ENCODE measurements around the gene NINJ2.
"Not testable (repeated sequence)": the region's sequence is repeated elsewhere in the genome, so short reads cannot be mapped to it uniquely, and the experiment has no call there.

The NINJ2 gene

GRCh38 chr12:578748-579419 lies 84.4 kb downstream of the NINJ2 start:
- no peak overlapping the region for H4K5ac ChIP-seq (ENCODE audit: low read length)
- no peak overlapping the region for H3K9ac ChIP-seq (ENCODE audit: low read length)
- no peak overlapping the region for H2BK120ac ChIP-seq (ENCODE audit: low read depth, low read length)
- no peaks in the 10 kb centered on the region for H3K36me3 ChIP-seq (ENCODE audit: control insufficient read depth, insufficient read depth, low read length)
- H3K56ac ChIP-seq (ENCODE audit: low read length), result no peak overlapping the region
- H3K4me2 ChIP-seq (ENCODE audit: low read length), result no peak overlapping the region
- WGBS (ENCODE audit: extremely low coverage, insufficient coverage, low lambda C conversion rate), result no CpG with 5 or more reads among the region's 7 CpGs
- no peaks in the 10 kb centered on the region for H3K27me3 ChIP-seq (ENCODE audit: insufficient read depth, low read length, poor library complexity)
- H2BK15ac ChIP-seq (replicated peaks; ENCODE audit: low read depth), result no peak overlapping the region
- H3K79me1 ChIP-seq (ENCODE audit: low read length), result no peaks in the 10 kb centered on the region
- DNase-seq, result peak; percentile 45
- no peak overlapping the region for H3K18ac ChIP-seq (ENCODE audit: low read length)
- no peak overlapping the region for H2BK5ac ChIP-seq (ENCODE audit: low read length)
- H3K23ac ChIP-seq (ENCODE audit: low read length), result no peak overlapping the region
- no peak overlapping the region for H2AK5ac ChIP-seq (ENCODE audit: low read length)
- H3K4ac ChIP-seq (ENCODE audit: low read depth, low read length), result no peak overlapping the region
- H3K27ac ChIP-seq (ENCODE audit: low read depth, low read length), result no peak overlapping the region
- H3K4me1 ChIP-seq (ENCODE audit: control insufficient read depth, low read depth, low read length), result peaks cover 3% of the 10 kb centered on the region
- H3K79me2 ChIP-seq (ENCODE audit: control insufficient read depth, insufficient read depth, low read length), result no peaks in the 10 kb centered on the region
- no peak overlapping the region for H3K4me3 ChIP-seq (ENCODE audit: low read length)
- no peak overlapping the region for H4K8ac ChIP-seq (ENCODE audit: low read depth, low read length)

GRCh38 chr12:577994-578747 lies 85.1 kb downstream of the NINJ2 start:
- H3K79me2 ChIP-seq (ENCODE audit: control insufficient read depth, insufficient read depth, low read length); H4K5ac ChIP-seq (ENCODE audit: low read length); H4K8ac ChIP-seq (ENCODE audit: low read depth, low read length); H3K4me3 ChIP-seq (ENCODE audit: low read length); H3K23ac ChIP-seq (ENCODE audit: low read length); H2AK5ac ChIP-seq (ENCODE audit: low read length); DNase-seq; H3K36me3 ChIP-seq (ENCODE audit: control insufficient read depth, insufficient read depth, low read length); H3K9ac ChIP-seq (ENCODE audit: low read length); H3K27me3 ChIP-seq (ENCODE audit: insufficient read depth, low read length, poor library complexity); H3K56ac ChIP-seq (ENCODE audit: low read length); H3K4me1 ChIP-seq (ENCODE audit: control insufficient read depth, low read depth, low read length); H2BK120ac ChIP-seq (ENCODE audit: low read depth, low read length); H3K4ac ChIP-seq (ENCODE audit: low read depth, low read length); H3K18ac ChIP-seq (ENCODE audit: low read length); H3K4me2 ChIP-seq (ENCODE audit: low read length); H2BK15ac ChIP-seq (replicated peaks; ENCODE audit: low read depth); H2BK5ac ChIP-seq (ENCODE audit: low read length); H3K79me1 ChIP-seq (ENCODE audit: low read length); H3K27ac ChIP-seq (ENCODE audit: low read depth, low read length): not testable (repeated sequence)
- WGBS (ENCODE audit: extremely low coverage, insufficient coverage, low lambda C conversion rate), result no CpG with 5 or more reads among the region's 19 CpGs

GRCh38 chr12:576615-577110 lies 86.6 kb downstream of the NINJ2 start:
- Histone ChIP-seq H2AK5ac (ENCODE audit: low read length) (no peak overlapping the region), H3K4ac (ENCODE audit: low read depth, low read length) (peak overlapping the region; percentile 56), H3K9ac (ENCODE audit: low read length) (peak overlapping the region; percentile 8), H3K56ac (ENCODE audit: low read length) (peak overlapping the region; percentile 40), H3K27ac (ENCODE audit: low read depth, low read length) (no peak overlapping the region), H3K36me3 (ENCODE audit: control insufficient read depth, insufficient read depth, low read length) (no peaks in the 10 kb centered on the region), H3K18ac (ENCODE audit: low read length) (peak overlapping the region; percentile 16), H2BK15ac (replicated peaks; ENCODE audit: low read depth) (no peak overlapping the region), H3K79me1 (ENCODE audit: low read length) (no peaks in the 10 kb centered on the region), H3K4me3 (ENCODE audit: low read length) (no peak overlapping the region), H3K23ac (ENCODE audit: low read length) (no peak overlapping the region), H4K8ac (ENCODE audit: low read depth, low read length) (no peak overlapping the region), H4K5ac (ENCODE audit: low read length) (no peak overlapping the region), H2BK120ac (ENCODE audit: low read depth, low read length) (no peak overlapping the region), H3K27me3 (ENCODE audit: insufficient read depth, low read length, poor library complexity) (no peaks in the 10 kb centered on the region), H3K4me1 (ENCODE audit: control insufficient read depth, low read depth, low read length) (peaks cover 3% of the 10 kb centered on the region), H2BK5ac (ENCODE audit: low read length) (no peak overlapping the region), H3K79me2 (ENCODE audit: control insufficient read depth, insufficient read depth, low read length) (no peaks in the 10 kb centered on the region), H3K4me2 (ENCODE audit: low read length) (no peak overlapping the region)
- no CpG with 5 or more reads among the region's 14 CpGs for WGBS (ENCODE audit: extremely low coverage, insufficient coverage, low lambda C conversion rate)
- DNase-seq, result no peak

GRCh38 chr12:575948-576614 lies 87.2 kb downstream of the NINJ2 start:
- H3K9ac ChIP-seq (ENCODE audit: low read length), result peak overlapping the region; percentile 38
- no peak overlapping the region for H4K5ac ChIP-seq (ENCODE audit: low read length)
- no peak overlapping the region for H3K4me2 ChIP-seq (ENCODE audit: low read length)
- no peak overlapping the region for H2BK5ac ChIP-seq (ENCODE audit: low read length)
- H3K4ac ChIP-seq (ENCODE audit: low read depth, low read length), result peak overlapping the region; percentile 56
- H3K79me1 ChIP-seq (ENCODE audit: low read length), result no peaks in the 10 kb centered on the region
- no peak overlapping the region for H3K4me3 ChIP-seq (ENCODE audit: low read length)
- no peak overlapping the region for H4K8ac ChIP-seq (ENCODE audit: low read depth, low read length)
- peak; percentile 79 for DNase-seq
- H3K36me3 ChIP-seq (ENCODE audit: control insufficient read depth, insufficient read depth, low read length), result no peaks in the 10 kb centered on the region
- no peak overlapping the region for H3K27ac ChIP-seq (ENCODE audit: low read depth, low read length)
- no CpG with 5 or more reads among the region's 39 CpGs for WGBS (ENCODE audit: extremely low coverage, insufficient coverage, low lambda C conversion rate)
- H2AK5ac ChIP-seq (ENCODE audit: low read length), result no peak overlapping the region
- peaks cover 3% of the 10 kb centered on the region for H3K4me1 ChIP-seq (ENCODE audit: control insufficient read depth, low read depth, low read length)
- no peak overlapping the region for H3K23ac ChIP-seq (ENCODE audit: low read length)
- H2BK15ac ChIP-seq (replicated peaks; ENCODE audit: low read depth), result no peak overlapping the region
- no peaks in the 10 kb centered on the region for H3K27me3 ChIP-seq (ENCODE audit: insufficient read depth, low read length, poor library complexity)
- no peak overlapping the region for H2BK120ac ChIP-seq (ENCODE audit: low read depth, low read length)
- no peaks in the 10 kb centered on the region for H3K79me2 ChIP-seq (ENCODE audit: control insufficient read depth, insufficient read depth, low read length)
- peak overlapping the region; percentile 16 for H3K18ac ChIP-seq (ENCODE audit: low read length)
- peak overlapping the region; percentile 40 for H3K56ac ChIP-seq (ENCODE audit: low read length)

- no peak overlapping the region for H3K23ac ChIP-seq (ENCODE audit: low read length)
- no peaks in the 10 kb centered on the region for H3K36me3 ChIP-seq (ENCODE audit: control insufficient read depth, insufficient read depth, low read length)
- WGBS (ENCODE audit: extremely low coverage, insufficient coverage, low lambda C conversion rate), result no CpG with 5 or more reads among the region's 7 CpGs
- H4K8ac ChIP-seq (ENCODE audit: low read depth, low read length), result no peak overlapping the region
- no peak overlapping the region for H3K56ac ChIP-seq (ENCODE audit: low read length)
- H3K4me3 ChIP-seq (ENCODE audit: low read length), result no peak overlapping the region
- H3K27ac ChIP-seq (ENCODE audit: low read depth, low read length), result no peak overlapping the region
- H4K5ac ChIP-seq (ENCODE audit: low read length), result no peak overlapping the region
- no peak overlapping the region for H2AK5ac ChIP-seq (ENCODE audit: low read length)
- H3K9ac ChIP-seq (ENCODE audit: low read length), result no peak overlapping the region
- H3K27me3 ChIP-seq (ENCODE audit: insufficient read depth, low read length, poor library complexity), result no peaks in the 10 kb centered on the region
- H3K4me2 ChIP-seq (ENCODE audit: low read length), result no peak overlapping the region
- H3K18ac ChIP-seq (ENCODE audit: low read length), result no peak overlapping the region
- DNase-seq, result no peak
- no peak overlapping the region for H2BK5ac ChIP-seq (ENCODE audit: low read length)
- H3K4ac ChIP-seq (ENCODE audit: low read depth, low read length), result no peak overlapping the region
- no peaks in the 10 kb centered on the region for H3K79me2 ChIP-seq (ENCODE audit: control insufficient read depth, insufficient read depth, low read length)
- no peak overlapping the region for H2BK120ac ChIP-seq (ENCODE audit: low read depth, low read length)
- H3K4me1 ChIP-seq (ENCODE audit: control insufficient read depth, low read depth, low read length), result peaks cover 3% of the 10 kb centered on the region
- H3K79me1 ChIP-seq (ENCODE audit: low read length), result no peaks in the 10 kb centered on the region
- H2BK15ac ChIP-seq (replicated peaks; ENCODE audit: low read depth), result no peak overlapping the region
Measured at GRCh38 chr12:575129-575502, 88.1 kb downstream of the NINJ2 start.
